HG03342 (cell line): Measurements from ENCODE around the gene TMEM106A.
A peak's percentile ranks its signal among the peaks of the same experiment; 100 is the strongest.
"Not testable (repeated sequence)": the region's sequence is repeated elsewhere in the genome, so short reads cannot be mapped to it uniquely, and the experiment has no call there.

Source experiments
- ATAC-seq: cut with Tn5 transposase; IDR thresholded peaks from one replicate; pipeline ENCODE4 v1.9.1; 2021; ENCODE audit warnings: mild to moderate bottlenecking, moderate library complexity; ENCODE audit not compliant: unreplicated experiment

TMEM106A gene, protein sequence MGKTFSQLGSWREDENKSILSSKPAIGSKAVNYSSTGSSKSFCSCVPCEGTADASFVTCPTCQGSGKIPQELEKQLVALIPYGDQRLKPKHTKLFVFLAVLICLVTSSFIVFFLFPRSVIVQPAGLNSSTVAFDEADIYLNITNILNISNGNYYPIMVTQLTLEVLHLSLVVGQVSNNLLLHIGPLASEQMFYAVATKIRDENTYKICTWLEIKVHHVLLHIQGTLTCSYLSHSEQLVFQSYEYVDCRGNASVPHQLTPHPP

DNA sequence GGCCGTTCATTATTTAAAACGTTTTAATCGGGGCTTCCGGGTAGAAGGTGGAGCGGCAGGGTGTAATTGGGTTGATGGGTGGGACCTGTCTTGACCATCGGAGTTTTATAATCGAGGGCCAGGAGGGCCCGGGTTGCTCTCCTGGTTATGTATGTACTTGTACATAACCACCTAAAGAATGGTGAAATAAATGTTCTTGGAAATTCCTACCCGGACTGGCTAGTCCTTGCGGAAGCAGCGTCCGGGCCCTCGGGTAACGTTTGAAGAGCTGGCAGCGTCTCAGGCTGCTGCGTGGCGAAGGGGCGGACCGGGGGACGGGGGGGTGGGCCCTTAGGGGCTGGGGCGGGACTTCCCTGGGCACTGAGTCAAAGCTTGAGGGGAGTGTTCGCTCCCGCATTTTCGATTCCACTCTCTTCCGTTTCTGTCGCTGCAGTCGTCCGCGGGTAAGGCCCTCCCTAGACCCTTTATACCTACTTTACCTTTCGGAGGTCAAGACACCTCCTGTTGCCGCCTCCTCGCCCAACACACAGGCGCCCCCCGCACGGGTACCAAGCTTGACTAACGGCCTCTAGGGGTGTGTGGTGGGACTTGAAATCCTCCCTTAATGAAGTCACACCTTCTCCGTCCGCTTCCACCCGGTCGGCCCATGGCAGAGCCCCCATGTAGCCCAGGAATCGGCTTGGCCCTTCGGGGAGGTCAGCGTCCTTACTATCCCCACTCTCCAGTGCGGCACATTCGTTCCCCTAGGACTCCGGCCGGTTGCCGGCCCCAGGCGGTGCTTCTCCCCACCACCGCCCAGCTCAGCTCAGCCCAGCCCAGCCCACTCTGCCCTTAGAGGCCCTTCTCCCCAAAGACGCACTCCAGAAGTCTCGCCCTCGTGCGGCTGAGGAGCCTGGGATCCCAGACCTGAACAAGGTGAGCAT lies at the start of gene TMEM106A:
Gene TMEM106A (plus strand): TSS at position 396 of the 923 bp plus-strand sequence. CDS start 1,167 bp downstream, outside the sequence.
- ATAC-seq: peak; percentile 65

DNA sequence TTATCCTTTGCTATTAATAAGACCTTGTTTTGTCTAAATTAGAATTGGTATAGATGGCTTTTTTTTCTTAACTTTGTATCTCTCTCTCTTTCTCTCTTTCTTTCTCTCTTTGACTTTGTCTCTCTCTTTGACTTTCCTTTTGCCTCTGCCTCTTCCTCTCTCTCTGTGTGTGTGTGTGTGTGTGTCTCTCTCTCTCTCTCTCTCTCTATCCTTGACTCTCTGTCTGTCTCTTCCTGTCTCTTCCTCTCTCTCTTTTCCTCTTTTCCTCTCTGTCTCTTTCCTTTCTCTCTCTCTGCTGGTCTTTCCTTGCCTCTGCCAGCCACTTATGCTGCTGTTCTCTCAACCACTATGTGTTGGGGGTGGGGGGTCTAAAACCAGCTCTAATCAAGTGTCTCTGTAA lies 45.7 kb upstream of the TMEM106A start:
- ATAC-seq: not testable (repeated sequence)

DNA sequence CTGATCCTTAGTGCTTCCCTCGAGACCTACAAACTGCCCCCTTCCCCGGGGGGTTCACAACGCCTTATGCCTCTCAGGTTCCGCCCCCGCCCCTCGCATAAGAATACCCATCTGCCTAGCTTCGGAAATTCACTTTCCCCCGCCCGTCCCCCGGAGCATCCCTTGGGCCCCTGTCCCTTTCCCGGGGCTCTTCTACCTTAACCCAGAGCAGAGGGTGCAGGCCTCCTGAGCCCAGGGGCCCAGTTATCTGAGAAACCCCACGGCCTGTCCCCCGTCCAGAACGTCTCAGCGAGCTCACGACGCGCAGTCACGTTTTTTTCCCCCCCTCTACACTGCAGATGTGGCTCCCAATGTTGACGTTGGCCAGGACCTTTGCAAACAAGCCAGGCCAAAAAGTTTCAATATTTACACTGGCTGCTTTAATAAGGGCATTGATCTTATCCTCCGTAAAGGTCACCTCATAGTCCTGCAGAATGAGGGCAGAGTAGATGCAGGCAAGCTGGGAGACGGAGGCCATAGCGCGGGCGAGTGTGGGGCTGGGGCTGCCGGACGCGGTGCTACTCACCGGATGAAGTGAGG lies 42.0 kb upstream of the TMEM106A start:
- ATAC-seq: peak; percentile 25

DNA sequence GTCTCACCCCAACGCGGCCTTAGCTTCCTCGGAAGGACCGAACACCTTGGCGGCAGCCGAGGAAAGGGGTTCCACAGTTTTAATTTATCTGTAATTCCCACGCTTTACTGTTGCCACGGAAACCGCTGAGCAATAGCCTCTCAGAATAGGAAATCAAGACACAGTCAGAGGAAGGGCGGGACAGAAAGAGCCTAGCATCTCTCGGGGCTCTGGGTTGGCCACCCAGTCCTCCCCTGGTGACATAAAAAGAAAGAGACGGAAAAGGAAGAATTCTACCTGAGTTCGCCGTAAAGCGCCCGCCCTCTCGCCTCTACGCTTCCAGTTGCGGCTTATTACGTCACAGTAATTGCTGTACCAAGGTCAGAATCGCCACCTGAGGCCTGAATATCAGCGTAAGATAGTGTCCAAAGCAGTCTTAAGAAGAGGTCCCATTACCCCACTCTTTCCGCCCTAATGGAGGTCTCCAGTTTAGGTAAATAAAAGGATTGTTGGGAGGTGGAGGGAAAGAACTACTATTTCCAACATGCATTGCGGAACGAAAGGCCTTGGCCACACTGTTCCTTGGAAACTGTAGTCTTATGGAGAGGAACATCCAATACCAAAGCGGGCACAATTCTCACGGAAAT lies 41.4 kb upstream of the TMEM106A start:
- ATAC-seq: peak; percentile 69

DNA sequence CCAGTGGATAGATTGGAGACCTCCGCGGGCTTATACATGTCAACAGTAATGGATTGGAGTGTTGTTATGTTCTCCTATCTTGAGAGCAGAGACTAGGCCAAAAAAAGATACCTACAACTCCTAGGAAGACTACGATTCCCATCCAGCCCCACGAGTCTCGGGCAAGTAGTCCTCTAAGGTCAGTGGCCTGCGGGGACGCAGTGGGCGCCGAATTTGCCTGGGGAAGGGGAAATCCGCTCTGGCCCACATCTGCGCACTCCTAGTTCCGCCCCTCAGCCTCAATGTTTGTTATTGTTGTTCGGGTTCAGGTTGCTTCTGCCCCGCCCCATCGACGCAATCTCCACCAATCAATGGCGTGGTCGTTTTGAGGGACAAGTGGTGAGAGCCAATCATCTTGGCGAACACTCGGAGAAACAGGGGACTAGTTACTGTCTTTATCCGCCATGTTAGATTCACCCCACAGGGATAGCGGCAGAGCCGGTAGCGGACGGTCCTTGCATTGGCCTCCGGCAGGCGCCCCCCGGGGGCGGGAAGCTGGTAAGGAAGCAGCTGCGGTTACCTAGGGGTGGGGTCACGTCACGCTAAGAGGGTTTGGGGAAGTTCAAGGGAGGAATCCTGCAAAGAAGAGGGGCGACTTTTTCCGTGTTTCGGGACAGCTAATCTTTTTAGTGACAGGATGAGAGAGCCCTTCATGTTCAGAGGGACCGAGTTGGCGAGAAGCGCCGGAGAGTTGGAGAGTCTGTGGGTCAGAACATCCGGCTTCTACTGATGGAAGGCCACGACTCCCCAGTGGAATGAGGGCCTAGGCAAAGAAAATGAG lies 40.7 kb upstream of the TMEM106A start, which contains the start of gene NBR1:
Gene NBR1 (plus strand): TSS at position 449 of the 820 bp plus-strand sequence. CDS start 4,586 bp downstream, outside the sequence.
- peak; percentile 62 for ATAC-seq

DNA sequence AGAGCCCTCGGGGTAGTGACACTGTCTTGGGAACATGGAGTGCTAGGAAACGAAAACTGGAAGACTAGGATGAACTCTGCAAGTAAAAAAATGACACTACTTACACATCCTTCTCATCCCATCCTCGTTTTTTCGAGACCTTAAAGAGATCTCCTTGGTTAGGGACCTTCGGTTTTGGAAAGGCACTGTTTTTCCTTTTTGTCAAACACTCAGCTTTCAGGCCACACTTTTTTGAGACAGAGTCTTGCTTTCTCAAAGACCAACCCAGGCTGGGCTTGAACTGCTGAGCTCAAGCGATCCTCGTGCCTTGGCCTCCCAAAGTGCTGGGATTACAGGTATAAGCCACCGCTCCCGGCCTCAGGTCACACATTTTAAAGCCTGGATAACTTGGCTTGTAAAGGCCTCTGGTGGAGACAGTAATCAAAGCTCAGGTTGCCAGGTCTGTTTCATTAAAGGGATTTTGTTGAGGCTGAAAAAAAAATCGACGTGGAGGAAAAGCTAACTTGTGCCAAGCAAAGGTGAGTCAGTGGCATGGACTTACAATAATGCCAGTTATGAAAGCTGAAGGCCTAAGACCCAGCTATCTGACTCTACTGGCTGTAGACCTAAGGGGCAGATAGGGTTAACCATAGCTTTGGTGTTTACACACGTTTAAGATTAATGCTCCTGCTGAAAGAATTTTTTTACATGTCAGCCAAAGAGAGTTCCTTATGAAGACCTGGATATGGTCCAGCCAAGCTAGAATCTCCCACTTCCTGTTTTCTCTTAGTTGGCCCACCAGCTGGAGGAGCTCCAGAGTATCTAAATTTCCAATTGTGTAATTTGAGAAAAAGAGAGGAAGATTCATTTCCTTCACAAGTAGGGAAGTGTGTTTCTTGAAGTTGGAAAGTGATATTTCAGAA lies 39.8 kb upstream of the TMEM106A start:
- ATAC-seq: no peak

DNA sequence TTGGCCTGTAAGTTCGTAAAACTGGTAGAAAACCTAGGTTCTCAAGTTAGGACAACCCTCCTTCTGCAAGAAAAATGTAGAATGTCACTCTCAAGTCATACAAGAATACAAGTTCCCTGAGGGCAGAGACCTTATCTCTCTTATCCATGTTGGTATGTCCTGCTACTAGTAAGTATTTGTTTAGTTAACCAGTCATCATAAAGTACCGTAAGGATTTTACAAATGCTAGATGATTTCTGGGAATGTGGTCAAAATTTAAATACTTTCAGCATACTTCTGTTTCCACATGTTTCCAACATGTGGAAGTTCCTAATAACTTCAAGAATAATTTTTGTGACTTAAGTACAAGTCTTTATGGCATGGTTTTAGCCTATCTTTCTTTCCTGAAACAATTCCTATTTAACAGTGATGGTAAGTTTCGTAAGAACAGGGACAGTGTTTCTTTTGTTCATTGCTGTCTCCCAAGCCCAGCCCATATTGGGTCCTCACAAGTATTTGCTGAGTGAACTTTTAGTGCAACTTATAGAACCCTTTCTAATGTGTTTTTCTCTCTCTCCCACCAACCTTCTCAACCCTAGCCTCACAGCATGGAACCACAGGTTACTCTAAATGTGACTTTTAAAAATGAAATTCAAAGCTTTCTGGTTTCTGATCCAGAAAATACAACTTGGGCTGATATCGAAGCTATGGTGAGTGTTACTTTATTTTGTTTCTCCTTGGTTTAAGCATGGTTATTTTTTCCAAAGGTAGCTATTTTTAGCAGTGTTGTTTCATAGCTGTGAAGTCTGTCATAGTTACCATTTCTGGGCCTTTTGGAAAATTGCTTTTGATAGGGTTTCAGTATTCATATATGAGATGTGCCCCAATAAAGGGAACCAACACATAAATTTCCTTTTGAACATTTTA lies 36.2 kb upstream of the TMEM106A start:
- ATAC-seq: no peak

DNA sequence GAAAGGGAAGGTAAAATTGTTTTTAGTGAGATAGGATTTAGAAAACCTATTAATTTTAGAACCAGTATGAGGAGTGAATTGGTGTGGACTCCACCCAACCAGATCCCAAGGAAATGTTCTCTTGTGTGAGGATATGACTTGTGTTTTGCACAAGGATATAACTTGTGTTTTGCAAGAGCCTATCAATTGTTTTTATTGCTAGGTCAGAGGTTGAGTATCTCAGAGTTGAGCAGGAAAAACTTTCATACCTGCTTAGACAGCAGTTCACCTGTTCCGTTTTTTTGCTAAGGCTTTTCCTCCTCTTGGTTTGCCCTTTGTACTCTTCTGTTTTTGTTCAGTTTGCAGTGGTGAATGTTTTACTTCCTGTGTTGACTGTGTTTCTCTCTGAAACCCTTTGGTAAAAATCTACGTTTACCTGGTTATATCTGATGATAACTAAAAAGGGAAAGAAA lies 35.5 kb upstream of the TMEM106A start:
- ATAC-seq: no peak

DNA sequence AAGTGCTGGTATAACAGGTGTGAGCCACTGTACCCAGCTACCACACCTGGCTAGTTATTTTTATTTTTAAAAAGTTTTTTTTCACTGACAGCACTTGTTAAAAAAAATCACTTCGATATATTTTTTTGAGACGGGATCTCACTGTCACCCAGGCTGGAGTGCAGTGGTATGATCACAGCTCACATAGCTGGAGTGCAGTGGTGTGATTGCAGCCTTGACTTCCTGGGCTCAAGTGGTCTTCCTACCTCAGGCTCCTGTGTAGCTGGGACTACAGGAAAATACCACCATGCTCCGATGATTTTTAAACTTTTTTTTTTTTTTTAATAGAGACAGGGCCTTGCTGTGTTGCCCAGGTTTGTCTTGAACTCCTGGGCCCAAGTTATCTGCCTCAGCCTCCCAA lies 27.8 kb upstream of the TMEM106A start:
- no peak for ATAC-seq

DNA sequence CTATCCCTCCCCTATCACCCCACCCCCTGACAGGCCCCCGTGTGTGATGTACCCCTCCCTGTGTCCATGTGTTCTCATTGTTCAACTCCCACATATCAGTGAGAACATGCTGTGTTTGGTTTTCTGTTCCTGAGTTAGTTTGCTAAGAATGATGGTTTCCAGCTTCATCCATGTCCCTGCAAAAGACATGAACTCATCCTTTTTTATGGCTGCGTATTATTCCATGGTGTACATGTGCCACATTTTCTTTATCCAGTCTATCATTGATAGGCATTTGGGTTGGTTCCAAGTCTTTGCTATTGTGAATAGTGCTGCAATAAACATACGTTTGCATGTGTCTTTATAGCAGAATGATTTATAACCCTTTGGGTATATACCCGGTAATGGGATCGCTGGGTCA lies 25.0 kb upstream of the TMEM106A start:
- ATAC-seq: not testable (repeated sequence)

DNA sequence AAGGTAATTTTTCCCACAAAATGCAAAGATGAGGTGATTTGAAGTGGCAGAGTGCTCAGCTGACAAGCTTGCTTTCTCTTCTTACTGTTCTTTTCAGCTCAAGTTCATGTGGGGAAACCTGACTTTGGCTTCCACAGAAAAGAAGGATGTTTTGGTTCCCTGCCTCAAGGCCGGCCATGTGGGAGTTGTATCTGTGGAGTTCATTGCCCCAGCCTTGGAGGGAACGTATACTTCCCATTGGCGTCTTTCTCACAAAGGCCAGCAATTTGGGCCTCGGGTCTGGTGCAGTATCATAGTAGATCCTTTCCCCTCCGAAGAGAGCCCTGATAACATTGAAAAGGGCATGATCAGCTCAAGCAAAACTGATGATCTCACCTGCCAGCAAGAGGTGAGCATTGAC lies 18.4 kb upstream of the TMEM106A start:
- ATAC-seq: no peak

DNA sequence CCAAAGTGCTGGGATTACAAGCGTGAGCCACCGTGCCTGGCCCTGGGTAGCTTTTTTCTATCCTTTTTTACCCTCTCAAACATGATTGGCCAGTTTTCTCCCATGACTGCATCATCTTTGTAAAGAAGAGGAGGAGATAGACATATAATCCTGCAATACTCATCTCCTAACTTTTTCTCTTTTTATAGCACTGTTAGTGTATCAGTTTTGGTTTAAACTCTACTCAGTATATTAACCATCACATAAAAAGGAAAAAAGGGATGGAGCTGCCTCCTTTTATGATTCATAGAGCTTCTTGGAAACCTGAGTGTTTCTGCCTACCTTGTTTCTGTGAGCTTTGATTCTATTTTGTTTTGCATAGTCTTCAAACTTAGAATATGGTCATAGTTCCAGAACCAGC lies 12.0 kb upstream of the TMEM106A start:
- no peak for ATAC-seq

DNA sequence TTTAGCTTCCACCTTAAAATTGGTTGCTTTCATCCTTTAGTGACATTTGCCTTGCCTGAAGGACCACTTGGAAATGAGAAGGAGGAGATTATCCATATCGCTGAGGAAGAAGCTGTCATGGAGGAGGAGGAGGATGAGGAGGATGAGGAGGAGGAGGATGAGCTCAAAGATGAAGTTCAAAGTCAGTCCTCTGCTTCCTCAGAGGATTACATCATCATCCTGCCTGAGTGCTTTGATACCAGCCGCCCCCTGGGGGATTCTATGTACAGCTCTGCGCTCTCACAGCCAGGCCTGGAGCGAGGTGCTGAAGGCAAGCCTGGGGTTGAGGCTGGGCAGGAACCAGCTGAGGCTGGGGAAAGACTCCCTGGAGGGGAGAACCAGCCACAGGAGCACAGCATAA lies 11.5 kb upstream of the TMEM106A start:
- no peak for ATAC-seq

DNA sequence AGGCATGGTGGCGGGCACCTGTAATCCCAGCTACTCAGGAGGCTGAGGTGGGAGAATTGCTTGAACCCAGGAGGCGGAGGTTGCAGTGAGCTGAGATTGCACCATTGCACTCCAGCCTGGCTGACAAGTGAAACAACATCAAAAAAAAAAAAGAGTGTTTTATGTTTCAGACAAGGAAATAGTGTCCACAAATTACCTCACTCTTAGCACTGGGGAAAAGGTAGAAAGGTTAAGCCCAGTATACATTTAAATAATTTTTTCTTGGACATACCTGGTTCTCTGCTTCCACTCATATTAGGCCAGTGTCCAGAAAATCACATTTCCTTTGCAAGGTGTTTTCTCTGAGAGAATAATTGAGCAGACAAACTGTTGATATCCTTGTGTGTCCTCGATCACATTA lies 8.7 kb upstream of the TMEM106A start:
- not testable (repeated sequence) for ATAC-seq

DNA sequence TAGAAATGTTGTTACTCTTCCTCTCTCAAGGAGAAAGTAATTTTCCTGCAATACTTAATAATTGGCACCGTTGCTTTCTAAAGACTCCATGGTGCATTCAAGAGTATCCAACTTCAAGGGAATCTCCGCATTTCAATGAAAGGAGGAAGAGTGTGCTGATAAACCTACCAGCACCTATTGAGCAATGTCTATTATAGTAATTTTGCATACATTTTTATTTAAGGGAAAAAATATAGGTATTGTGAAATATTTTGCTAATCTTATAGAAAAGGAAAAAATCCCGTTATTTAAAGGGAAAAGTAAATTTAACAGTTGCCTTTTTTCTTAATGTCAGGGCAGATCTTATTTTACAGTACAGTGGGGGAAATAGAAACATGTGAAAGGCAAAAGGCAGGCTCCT lies 1.1 kb upstream of the TMEM106A start:
- no peak for ATAC-seq

DNA sequence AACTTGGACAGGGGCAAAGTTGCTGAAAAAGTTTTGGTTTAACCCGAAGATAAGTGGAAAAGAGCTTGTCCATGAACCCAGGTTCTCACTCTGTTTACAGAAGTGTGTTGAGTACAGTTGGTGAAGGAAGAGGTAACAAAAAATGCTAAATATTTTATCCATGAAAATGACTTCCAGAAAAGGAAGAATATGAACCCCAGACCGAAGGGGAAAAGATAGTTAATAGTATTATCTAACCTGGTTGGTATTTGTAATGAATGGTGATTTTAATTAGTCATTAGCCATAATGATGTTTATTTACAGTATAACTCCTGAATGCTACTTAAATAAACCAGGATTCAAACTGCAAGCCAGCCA lies 574 bp upstream of the TMEM106A start:
- ATAC-seq: no peak

DNA sequence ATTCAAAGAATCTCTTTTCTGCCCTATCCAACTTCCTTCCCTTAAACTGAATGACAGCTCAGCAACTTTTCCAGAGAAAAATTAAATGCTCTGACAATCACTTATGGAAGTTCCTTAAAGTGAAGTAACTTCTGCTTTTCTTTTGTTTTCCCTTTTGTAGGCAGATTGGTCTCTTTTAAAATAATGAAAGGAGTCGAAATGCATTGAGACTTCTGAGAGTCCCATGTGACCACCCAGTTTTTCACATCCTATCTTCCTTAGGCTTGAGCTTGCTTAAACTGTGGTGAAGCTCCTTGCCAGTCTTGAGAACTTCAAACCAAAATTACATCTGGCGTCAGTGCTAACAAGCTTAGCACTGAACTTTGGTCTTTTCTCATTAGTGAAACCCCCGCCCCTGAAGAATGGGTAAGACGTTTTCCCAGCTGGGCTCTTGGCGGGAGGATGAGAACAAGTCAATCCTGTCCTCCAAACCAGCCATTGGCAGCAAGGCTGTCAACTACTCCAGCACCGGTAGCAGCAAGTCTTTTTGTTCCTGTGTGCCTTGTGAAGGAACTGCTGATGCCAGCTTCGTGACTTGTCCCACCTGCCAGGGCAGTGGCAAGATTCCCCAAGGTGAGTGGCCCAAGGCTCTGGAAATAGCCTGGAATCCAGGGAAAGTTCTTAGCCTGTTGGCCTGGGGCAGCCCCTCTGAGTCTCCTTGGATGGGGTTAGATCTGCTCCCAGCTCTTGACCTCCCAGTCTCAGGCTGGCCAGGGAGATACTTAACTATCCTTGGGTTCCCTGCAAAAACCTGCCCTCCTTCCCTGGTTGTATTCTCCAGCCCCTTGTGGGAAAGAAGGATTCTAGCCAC lies 1.2 kb downstream of the TMEM106A start:
- no peak for ATAC-seq
